ENCODE data around the gene CIROP.

The CIROP gene

DNA sequence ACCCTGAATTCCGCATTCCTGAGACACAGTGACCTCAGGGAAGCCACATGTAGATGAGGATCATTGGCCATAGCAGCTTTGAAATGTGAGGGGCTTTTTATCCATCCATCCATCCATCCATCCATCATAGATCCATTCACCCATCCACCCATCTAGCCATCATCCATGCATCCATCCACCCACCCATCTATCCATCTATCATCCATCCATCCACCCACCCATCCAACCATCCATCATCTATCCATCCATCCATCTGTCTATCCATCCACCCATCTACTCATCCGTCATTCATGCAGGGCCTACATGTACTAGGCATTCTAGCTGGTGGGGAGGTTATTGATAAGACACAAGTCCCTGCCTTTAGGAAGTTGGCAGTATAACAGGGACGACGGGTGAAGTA, 42.2 kb upstream of the CIROP start:
- TF ChIP-seq, protein P1, sequence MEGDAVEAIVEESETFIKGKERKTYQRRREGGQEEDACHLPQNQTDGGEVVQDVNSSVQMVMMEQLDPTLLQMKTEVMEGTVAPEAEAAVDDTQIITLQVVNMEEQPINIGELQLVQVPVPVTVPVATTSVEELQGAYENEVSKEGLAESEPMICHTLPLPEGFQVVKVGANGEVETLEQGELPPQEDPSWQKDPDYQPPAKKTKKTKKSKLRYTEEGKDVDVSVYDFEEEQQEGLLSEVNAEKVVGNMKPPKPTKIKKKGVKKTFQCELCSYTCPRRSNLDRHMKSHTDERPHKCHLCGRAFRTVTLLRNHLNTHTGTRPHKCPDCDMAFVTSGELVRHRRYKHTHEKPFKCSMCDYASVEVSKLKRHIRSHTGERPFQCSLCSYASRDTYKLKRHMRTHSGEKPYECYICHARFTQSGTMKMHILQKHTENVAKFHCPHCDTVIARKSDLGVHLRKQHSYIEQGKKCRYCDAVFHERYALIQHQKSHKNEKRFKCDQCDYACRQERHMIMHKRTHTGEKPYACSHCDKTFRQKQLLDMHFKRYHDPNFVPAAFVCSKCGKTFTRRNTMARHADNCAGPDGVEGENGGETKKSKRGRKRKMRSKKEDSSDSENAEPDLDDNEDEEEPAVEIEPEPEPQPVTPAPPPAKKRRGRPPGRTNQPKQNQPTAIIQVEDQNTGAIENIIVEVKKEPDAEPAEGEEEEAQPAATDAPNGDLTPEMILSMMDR (IDR thresholded peaks at IDR 0.05; ENCODE audit: borderline replicate concordance, insufficient read depth, low read depth, low read length): no peak
- H3K4me3 ChIP-seq (ENCODE audit: low read depth, low read length): no peak overlapping the region

- TF ChIP-seq, protein P1 (IDR thresholded peaks at IDR 0.05; ENCODE audit: borderline replicate concordance, insufficient read depth, low read depth, low read length): no peak
- no peak overlapping the region for H3K4me3 ChIP-seq (ENCODE audit: low read depth, low read length)
Measured at GRCh38 chr14:23146351-23146910, 41.6 kb upstream of the CIROP start.

DNA sequence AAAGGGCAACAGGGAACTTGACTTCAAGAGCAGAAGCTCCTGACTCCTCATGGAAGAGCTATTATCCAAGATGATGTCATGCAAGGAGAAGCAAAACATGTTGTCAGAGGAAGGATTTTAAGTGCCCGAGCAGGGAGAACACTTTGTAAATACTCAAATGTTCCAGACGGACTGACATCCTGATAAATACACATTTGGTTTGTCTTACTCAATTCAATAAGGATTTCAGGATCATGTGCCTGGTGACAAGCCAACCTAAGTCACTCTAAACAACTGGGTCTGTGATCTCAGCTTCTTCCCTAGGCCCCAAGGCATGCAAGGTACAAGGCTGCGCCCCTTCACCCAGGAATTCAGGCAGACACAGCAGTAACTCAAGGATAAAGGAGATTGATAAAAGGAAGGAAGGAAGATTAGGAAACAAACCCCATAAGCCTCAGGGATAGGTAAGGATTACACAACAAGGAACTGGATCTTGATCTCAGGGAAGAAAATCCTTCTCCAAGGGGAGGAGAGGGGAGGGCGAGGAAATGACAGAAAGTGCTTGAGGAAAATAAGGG, 41.1 kb upstream of the CIROP start:
- H3K4me3 ChIP-seq (ENCODE audit: low read depth, low read length): no peak overlapping the region
- TF ChIP-seq, protein P1 (IDR thresholded peaks at IDR 0.05; ENCODE audit: borderline replicate concordance, insufficient read depth, low read depth, low read length): no peak

DNA sequence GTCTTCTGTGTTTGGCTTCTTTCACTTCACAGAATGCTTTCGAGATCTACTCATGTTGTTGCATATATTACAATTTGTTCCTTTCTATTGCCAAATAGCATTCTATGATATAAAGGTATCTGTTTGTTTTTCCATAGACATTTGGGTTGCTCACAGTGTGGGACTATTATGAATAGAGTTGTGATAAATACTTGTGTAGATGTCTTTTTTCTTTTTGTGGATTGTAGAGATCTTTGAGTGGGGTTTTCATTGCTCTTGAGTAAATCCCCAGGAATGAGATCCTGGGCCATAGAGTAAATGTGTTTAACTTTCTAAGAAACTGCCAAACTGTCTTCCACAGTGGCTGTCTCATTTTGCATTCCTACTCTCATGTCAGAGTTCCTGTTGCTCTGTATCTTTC, 39.1 kb upstream of the CIROP start:
- no peak overlapping the region for H3K4me3 ChIP-seq (ENCODE audit: low read depth, low read length)
- TF ChIP-seq, protein P1 (IDR thresholded peaks at IDR 0.05; ENCODE audit: borderline replicate concordance, insufficient read depth, low read depth, low read length): no peak

DNA sequence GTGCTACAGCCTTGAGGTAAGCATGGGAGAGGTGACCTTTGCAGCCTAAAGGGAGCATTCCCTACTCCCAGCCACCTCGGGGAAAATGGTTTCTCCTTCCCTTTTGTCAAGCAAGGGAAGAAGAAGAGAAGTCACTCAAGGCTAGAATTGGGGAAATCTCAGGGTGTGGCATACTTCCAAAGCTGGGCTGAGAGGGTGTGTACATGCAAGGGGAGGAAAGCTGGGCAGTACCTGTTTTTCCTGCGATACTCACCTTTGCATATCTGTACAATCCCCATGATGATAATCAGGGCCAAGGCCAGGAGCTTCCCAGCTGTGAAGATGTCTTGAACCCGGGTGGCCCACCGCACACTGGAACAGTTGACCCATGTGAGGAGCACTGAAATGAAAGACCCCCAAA, 38.0 kb upstream of the CIROP start:
- TF ChIP-seq, protein P1 (IDR thresholded peaks at IDR 0.05; ENCODE audit: borderline replicate concordance, insufficient read depth, low read depth, low read length): no peak
- H3K4me3 ChIP-seq (ENCODE audit: low read depth, low read length): no peak overlapping the region

DNA sequence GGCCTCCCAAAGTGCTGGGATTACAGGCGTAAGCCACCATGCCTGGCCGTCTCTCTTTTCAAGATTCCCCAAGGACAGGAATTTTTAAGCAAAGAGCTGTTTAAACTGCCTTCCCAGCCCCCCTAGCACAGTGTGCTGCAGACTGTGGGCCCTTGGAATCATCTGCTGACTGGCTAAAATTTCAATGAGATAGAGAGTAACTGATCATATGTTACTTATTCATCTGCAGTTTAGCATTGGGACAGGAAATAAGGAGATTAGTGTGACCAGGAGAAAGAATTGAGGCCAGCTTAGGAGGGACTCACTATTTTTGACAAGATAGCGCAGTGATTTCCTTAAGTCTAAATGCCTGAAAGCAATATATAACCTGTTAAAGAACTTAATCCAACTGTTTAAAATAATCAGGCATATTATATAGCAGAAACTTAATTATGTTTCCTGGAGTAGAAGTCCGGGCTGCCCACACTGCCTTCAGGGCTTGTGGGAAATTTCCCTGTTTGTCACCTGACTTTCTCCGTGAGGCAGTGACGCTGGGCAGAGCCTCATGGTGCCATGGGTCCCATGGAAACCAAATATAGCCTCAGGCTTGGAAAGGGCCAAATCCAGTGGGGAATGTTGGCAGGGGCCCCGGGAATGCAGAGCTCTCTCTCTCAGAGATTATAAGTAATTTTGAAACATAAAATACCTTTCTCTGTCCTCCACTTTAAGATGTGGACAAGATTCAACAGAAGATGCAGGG, 37.1 kb upstream of the CIROP start:
- TF ChIP-seq, protein P1 (IDR thresholded peaks at IDR 0.05; ENCODE audit: borderline replicate concordance, insufficient read depth, low read depth, low read length): no peak
- H3K4me3 ChIP-seq (ENCODE audit: low read depth, low read length): no peak overlapping the region

GRCh38 chr14:23140371-23140770, 35.6 kb upstream of the CIROP start:
- H3K4me3 ChIP-seq (ENCODE audit: low read depth, low read length): no peak overlapping the region
- TF ChIP-seq, protein P1 (IDR thresholded peaks at IDR 0.05; ENCODE audit: borderline replicate concordance, insufficient read depth, low read depth, low read length): no peak

Measured in GM12875 (cell line).